HEK293T (cell line): ENCODE data around the gene CIP2A.

ENCODE experiments used
- ARNT ChIP-seq: fragments of 450-650 bp; IDR thresholded peaks from 2 replicates; pipeline ENCODE4 v1.6.1; 2017; ENCODE audit warnings: mild to moderate bottlenecking
- BHLHE40 ChIP-seq: fragments of 450-650 bp; IDR thresholded peaks from 2 replicates; pipeline ENCODE4 v1.6.1; 2016; ENCODE audit warnings: mild to moderate bottlenecking, moderate library complexity, borderline replicate concordance
- ELF4 ChIP-seq: fragments of 450-650 bp; IDR thresholded peaks from 2 replicates; pipeline ENCODE4 v1.6.1; 2017; ENCODE audit warnings: antibody characterized with exemption
- FOXA1 ChIP-seq: fragments of 450-650 bp; IDR thresholded peaks from 2 replicates; pipeline ENCODE4 v1.6.1; 2016; ENCODE audit warnings: mild to moderate bottlenecking
- FOXK2 ChIP-seq: fragments of 450-650 bp; IDR thresholded peaks from 2 replicates; pipeline ENCODE4 v1.6.1; 2016; ENCODE audit warnings: mild to moderate bottlenecking
- FOXM1 ChIP-seq: fragments of 450-650 bp; IDR thresholded peaks from 2 replicates; pipeline ENCODE4 v1.6.1; 2017; ENCODE audit warnings: mild to moderate bottlenecking, borderline replicate concordance
- HDGF ChIP-seq: fragments of 450-650 bp; IDR thresholded peaks from 2 replicates; pipeline ENCODE4 v1.6.1; 2017; ENCODE audit warnings: antibody characterized with exemption, borderline replicate concordance
- LEF1 ChIP-seq: fragments of 450-650 bp; IDR thresholded peaks from 2 replicates; pipeline ENCODE4 v1.6.1; 2017; ENCODE audit warnings: mild to moderate bottlenecking, borderline replicate concordance
- NFRKB ChIP-seq: fragments of 450-650 bp; IDR thresholded peaks from 2 replicates; pipeline ENCODE4 v1.6.1; 2016; ENCODE audit warnings: mild to moderate bottlenecking, moderate library complexity
- SP1 ChIP-seq: fragments of 450-650 bp; IDR thresholded peaks from 2 replicates; pipeline ENCODE4 v1.6.1; 2017
- SUZ12 ChIP-seq: fragments of 450-650 bp; IDR thresholded peaks from 2 replicates; pipeline ENCODE4 v1.6.1; 2016; ENCODE audit warnings: mild to moderate bottlenecking
- TARDBP ChIP-seq: fragments of 450-650 bp; IDR thresholded peaks from 2 replicates; pipeline ENCODE4 v1.6.1; 2016
- ZNF384 ChIP-seq: fragments of 450-650 bp; IDR thresholded peaks from 2 replicates; pipeline ENCODE4 v1.6.1; 2016

DNA sequence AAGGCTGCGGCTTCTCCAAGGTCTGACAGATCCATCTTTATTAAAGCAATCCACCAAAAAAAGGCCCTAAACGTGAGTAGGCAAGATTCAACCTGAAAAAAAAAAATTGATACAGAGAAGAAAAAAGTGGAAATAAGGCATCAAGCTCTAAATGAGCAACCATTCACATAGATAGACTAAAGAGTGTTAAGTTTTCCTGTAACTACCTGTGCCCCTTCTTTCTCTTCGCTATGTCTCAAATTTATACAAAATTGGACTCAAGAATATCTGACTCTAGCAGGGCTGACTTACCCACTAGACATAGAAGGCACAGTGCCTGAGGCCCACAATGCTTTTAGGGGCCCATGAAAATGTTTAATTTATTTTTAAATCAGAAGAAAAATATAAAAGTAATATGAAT lies 78.7 kb downstream of the CIP2A start, which contains the start of gene MYH15:
- no peak for TF ChIP-seq HDGF
- no peak for TF ChIP-seq ZNF384
- no peak for TF ChIP-seq FOXA1
- TF ChIP-seq FOXK2, result no peak
- TF ChIP-seq BHLHE40, result no peak
- TF ChIP-seq SP1, result no peak
- TF ChIP-seq FOXM1, result no peak
- no peak for TF ChIP-seq TARDBP
- TF ChIP-seq SUZ12, result no peak
- no peak for TF ChIP-seq ELF4
- no peak for TF ChIP-seq LEF1
- no peak for TF ChIP-seq ARNT
- TF ChIP-seq NFRKB, result no peak
